ENCODE measurements around the gene PDE6G. TPM values are rescaled to one million over a fixed set of nuclear protein-coding genes. Genes with fewer than 3 reads are reported as not detected.
A peak's percentile ranks its signal among the peaks of the same experiment; 100 is the strongest.

Gene PDE6G
- total and polyA plus RNA-seq, 2 donors (not counting 1 experiment from before 2014, with no cell fraction given), result 0.69 to 1.1 TPM

DNA sequence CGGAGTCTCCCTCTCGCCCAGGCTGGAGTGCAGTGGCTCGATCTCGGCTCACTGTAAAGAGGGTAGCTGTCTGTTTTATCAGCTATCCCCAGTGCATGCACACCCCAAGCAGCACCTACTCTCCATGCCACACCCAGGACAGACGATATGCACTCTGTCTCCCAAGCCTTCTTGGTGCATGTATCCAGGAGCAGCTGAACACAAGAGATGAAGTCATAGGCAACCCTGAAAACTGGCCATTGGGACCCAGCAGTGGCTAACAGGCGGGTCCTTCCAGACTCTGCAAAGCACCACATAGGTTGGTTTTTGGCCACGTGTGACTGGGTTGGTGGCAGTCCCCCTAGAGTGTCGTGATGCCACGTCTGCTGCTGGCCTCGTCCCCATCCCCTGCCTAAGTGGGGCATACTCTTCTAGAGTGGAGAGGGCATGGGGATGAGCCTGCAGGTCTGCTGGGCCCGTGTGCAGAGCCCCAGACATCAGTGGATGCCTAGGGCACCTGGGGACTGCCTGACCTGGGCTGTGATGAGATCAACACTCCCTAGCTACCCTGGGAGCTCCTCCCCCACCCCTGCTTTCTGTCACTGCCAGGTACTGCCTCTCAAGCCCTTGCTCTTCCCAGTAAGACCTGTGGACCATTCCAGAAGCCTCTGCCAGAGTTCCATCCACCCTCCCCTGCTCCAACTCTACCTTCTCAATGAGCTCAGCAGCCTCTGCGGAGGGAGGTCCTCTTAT is 9.3 kb downstream of the PDE6G start:
- ChIA-PET CTCF (interaction anchor here (0.8 kb wide), 1 partner anchor 13 kb away, joined by 3 read pairs; no protein-coding TSS in a partner anchor), POLR2A (interaction anchor here (0.6 kb wide), 1 partner anchor 149 kb away, joined by 3 read pairs; no protein-coding TSS in a partner anchor)
- no peak overlapping the region for H3K4me3 Mint-ChIP-seq

More for the DNA sequence above, 9.3 kb downstream of the PDE6G start:
- peaks cover 3% of the 10 kb centered on the region for H3K4me1 Mint-ChIP-seq
- Histone ChIP-seq H3K4me1 (ENCODE audit: control insufficient read depth in 2 of 2, insufficient read depth in 2 of 2, low read length in 2 of 2) (no peaks in the 10 kb centered on the region), H2AFZ (ENCODE audit: insufficient read depth, low read depth, low read length, poor library complexity, severe bottlenecking) (no peak overlapping the region), H3K36me3 (replicated peaks in 1 of 2; ENCODE audit: control extremely low read depth in 1 of 2, control insufficient read depth in 1 of 2, extremely low read depth in 1 of 2, insufficient read depth in 2 of 2, low read length in 1 of 2) (no peaks in the 10 kb centered on the region), H4K20me1 (ENCODE audit: control insufficient read depth, insufficient read depth, low read length, poor library complexity, severe bottlenecking) (no peaks in the 10 kb centered on the region), H3K9me3 (ENCODE audit: control extremely low read depth in 1 of 3, control insufficient read depth in 2 of 3, insufficient read depth in 1 of 3, low read length in 2 of 3) (peaks cover 0 to 21% (median 3%) of the 10 kb centered on the region in 3 donors), H3K4me2 (replicated peaks; ENCODE audit: low read depth, low read length, poor library complexity, severe bottlenecking) (no peak overlapping the region), H3K27ac (ENCODE audit: low read length in 2 of 2) (no peak overlapping the region), H3K79me2 (ENCODE audit: control insufficient read depth, insufficient read depth, low read length) (no peaks in the 10 kb centered on the region), H3K4me3 (ENCODE audit: control extremely low read depth in 1 of 5, extremely low read depth in 1 of 5, insufficient read depth in 1 of 5, low read depth in 2 of 5, low read length in 4 of 5) (no peak overlapping the region), H3K9ac (ENCODE audit: low read length) (no peak overlapping the region), H3K27me3 (replicated peaks in 1 of 4; ENCODE audit: control extremely low read depth in 1 of 4, control insufficient read depth in 3 of 4, insufficient read depth in 4 of 4, low read length in 3 of 4) (peaks cover 0 to 27% (median 1%) of the 10 kb centered on the region in 4 experiments)
- WGBS (ENCODE audit: insufficient coverage), result 74% methylated on average over 9 of the region's 12 CpGs
- intact Hi-C loops (cut with micrococcal nuclease), result no loop called here
- H3K27me3 Mint-ChIP-seq, result peaks cover 18% of the 10 kb centered on the region
- peak overlapping the region; percentile 15 for H3K27ac Mint-ChIP-seq
- ATAC-seq (ENCODE audit: low read depth), result no peak
- TF ChIP-seq CTCF (IDR thresholded peaks at IDR 0.05) (no peak), EZH2 (IDR thresholded peaks at IDR 0.05; ENCODE audit: borderline replicate concordance, insufficient read depth, low read depth, low read length, poor library complexity, severe bottlenecking) (no peak)
- DNase-seq, result no peak
- H3K9me3 Mint-ChIP-seq (ENCODE audit: insufficient read depth), result no peaks in the 10 kb centered on the region
